ENCODE results near the gene ZC3H15.

GRCh38 chr2:186533717-186534116 lies 47.7 kb downstream of the ZC3H15 start:
- TF ChIP-seq CTCF (IDR thresholded peaks at IDR 0.05; ENCODE audit: insufficient read depth, low read length, poor library complexity, severe bottlenecking) (no peak), EZH2phosphoT487 (conservative IDR thresholded peaks at IDR 0.05; ENCODE audit: low read length) (no peak)
